Neural cell (in vitro differentiated cells): ENCODE measurements around the gene NR2F1-AS1. TPM values are rescaled to one million over a fixed set of nuclear protein-coding genes. Genes with fewer than 3 reads are reported as not detected.

ENCODE experiments used
- H2AFZ ChIP-seq: fragments of 200-600, 300-800 bp; sonication (generic), shearing (Covaris generic); 2 replicates; pipeline ENCODE4 v1.6.0; 2014; ENCODE audit warnings: low read depth, mild to moderate bottlenecking, antibody characterized with exemption, low read length, moderate library complexity
- H3F3A ChIP-seq: fragments of 200-600 bp; shearing (Covaris generic); 2 replicates; pipeline ENCODE4 v1.6.1; 2016; ENCODE audit warnings: mild to moderate bottlenecking, moderate library complexity, mixed read lengths, antibody characterized with exemption, low read length; ENCODE audit not compliant: insufficient read depth, poor library complexity, severe bottlenecking
- H3K27ac ChIP-seq: fragments of 200-600, 300-800 bp; sonication (generic), shearing (Covaris generic); 2 replicates; pipeline ENCODE4 v1.5.1; 2014; ENCODE audit warnings: mild to moderate bottlenecking, low read length, moderate library complexity
- H3K27me3 ChIP-seq: fragments of 300-800, 200-600 bp; sonication (generic), shearing (Covaris generic); 2 replicates; pipeline ENCODE4 v1.6.0; 2014; ENCODE audit warnings: mild to moderate bottlenecking, low read depth, low read length, moderate library complexity; ENCODE audit not compliant: insufficient read depth
- H3K36me3 ChIP-seq: fragments of 300-800, 200-600 bp; sonication (generic), shearing (Covaris generic); 2 replicates; pipeline ENCODE4 v1.5.1; 2014; ENCODE audit warnings: mild to moderate bottlenecking, antibody characterized with exemption, low read length, moderate library complexity; ENCODE audit not compliant: insufficient read depth
- H3K4me2 ChIP-seq: fragments of 300-800, 200-600 bp; sonication (generic), shearing (Covaris generic); 2 replicates; pipeline ENCODE4 v1.6.0; 2014; ENCODE audit warnings: mild to moderate bottlenecking, low read length
- H3K4me3 ChIP-seq: fragments of 300-800, 200-600 bp; sonication (generic), shearing (Covaris generic); 2 replicates; pipeline ENCODE4 v1.5.1; 2014; ENCODE audit warnings: mild to moderate bottlenecking, low read length, moderate library complexity
- H3K79me2 ChIP-seq: fragments of 200-600 bp; shearing (Covaris generic); replicated peaks from 2 replicates; pipeline ENCODE4 v1.6.0; 2014; ENCODE audit warnings: mild to moderate bottlenecking, low read length, moderate library complexity; ENCODE audit not compliant: insufficient read depth
- H3K9ac ChIP-seq: fragments of 300-800, 200-600 bp; sonication (generic), shearing (Covaris generic); 2 replicates; pipeline ENCODE4 v1.6.1; 2016; ENCODE audit warnings: mild to moderate bottlenecking, low read length, mixed read lengths
- H3K9me2 ChIP-seq: fragments of 200-600 bp; shearing (Covaris generic); 2 replicates; pipeline ENCODE4 v1.6.1; 2016; ENCODE audit warnings: mild to moderate bottlenecking, low read length, mixed read lengths; ENCODE audit not compliant: insufficient read depth
- H3K9me3 ChIP-seq: fragments of 200-600, 300-800 bp; sonication (generic), shearing (Covaris generic); 2 replicates; pipeline ENCODE4 v1.6.1; 2016; ENCODE audit warnings: mild to moderate bottlenecking, mixed run types, low read length, moderate library complexity, mixed read lengths
- H4K20me1 ChIP-seq: fragments of 200-600 bp; shearing (Covaris generic); 2 replicates; pipeline ENCODE4 v1.6.1; 2016; ENCODE audit warnings: mild to moderate bottlenecking, mixed run types; ENCODE audit not compliant: insufficient read depth
- CTCF ChIP-seq: fragments of 450-650 bp; IDR thresholded peaks from 2 replicates; pipeline ENCODE4 v1.5.1; 2014; ENCODE audit warnings: antibody characterized with exemption, mild to moderate bottlenecking, moderate library complexity; ENCODE audit not compliant: poor library complexity, severe bottlenecking
- EP300 ChIP-seq: fragments of 450-650 bp; conservative IDR thresholded peaks from 2 replicates; pipeline ENCODE4 v1.6.1; 2014; ENCODE audit warnings: antibody characterized with exemption, mild to moderate bottlenecking, moderate library complexity; ENCODE audit not compliant: poor library complexity, severe bottlenecking
- EZH2 ChIP-seq: fragments of 200-600, 300-800 bp; shearing (Covaris generic), sonication (generic); IDR thresholded peaks from 2 replicates; pipeline ENCODE4 v1.6.1; 2014; ENCODE audit warnings: antibody characterized with exemption, low read length, borderline replicate concordance, mild to moderate bottlenecking; ENCODE audit not compliant: insufficient read depth, poor library complexity, severe bottlenecking
- MXI1 ChIP-seq: fragments of 450-650 bp; conservative IDR thresholded peaks from 2 replicates; pipeline ENCODE4 v1.6.1; 2014; ENCODE audit warnings: antibody characterized with exemption, mild to moderate bottlenecking; ENCODE audit not compliant: poor library complexity, severe bottlenecking
- POLR2AphosphoS5 ChIP-seq: IDR thresholded peaks from 2 replicates; pipeline ENCODE4 v1.6.1; 2012
- RAD21 ChIP-seq: fragments of 450-650 bp; conservative IDR thresholded peaks from 2 replicates; pipeline ENCODE4 v1.6.1; 2014; ENCODE audit warnings: antibody characterized with exemption, mild to moderate bottlenecking, moderate library complexity
- SMC3 ChIP-seq: fragments of 450-650 bp; conservative IDR thresholded peaks from 2 replicates; pipeline ENCODE4 v1.6.1; 2014; ENCODE audit warnings: antibody characterized with exemption, mild to moderate bottlenecking, moderate library complexity; ENCODE audit not compliant: poor library complexity
- TAF1 ChIP-seq: IDR thresholded peaks from 2 replicates; pipeline ENCODE4 v1.6.1; 2012; ENCODE audit warnings: low read depth
- polyA plus RNA-seq: library from polyadenylated mRNA; depleted of rRNA; stranded (reverse); fragments of >200 nt; gene quantifications from 2 replicates; pipeline ENCODE4 v1.2.3, GENCODE V29; 2014

The NR2F1-AS1 gene
- polyA plus RNA-seq, 1 donor from 2014 or later, result 0.24 TPM

DNA sequence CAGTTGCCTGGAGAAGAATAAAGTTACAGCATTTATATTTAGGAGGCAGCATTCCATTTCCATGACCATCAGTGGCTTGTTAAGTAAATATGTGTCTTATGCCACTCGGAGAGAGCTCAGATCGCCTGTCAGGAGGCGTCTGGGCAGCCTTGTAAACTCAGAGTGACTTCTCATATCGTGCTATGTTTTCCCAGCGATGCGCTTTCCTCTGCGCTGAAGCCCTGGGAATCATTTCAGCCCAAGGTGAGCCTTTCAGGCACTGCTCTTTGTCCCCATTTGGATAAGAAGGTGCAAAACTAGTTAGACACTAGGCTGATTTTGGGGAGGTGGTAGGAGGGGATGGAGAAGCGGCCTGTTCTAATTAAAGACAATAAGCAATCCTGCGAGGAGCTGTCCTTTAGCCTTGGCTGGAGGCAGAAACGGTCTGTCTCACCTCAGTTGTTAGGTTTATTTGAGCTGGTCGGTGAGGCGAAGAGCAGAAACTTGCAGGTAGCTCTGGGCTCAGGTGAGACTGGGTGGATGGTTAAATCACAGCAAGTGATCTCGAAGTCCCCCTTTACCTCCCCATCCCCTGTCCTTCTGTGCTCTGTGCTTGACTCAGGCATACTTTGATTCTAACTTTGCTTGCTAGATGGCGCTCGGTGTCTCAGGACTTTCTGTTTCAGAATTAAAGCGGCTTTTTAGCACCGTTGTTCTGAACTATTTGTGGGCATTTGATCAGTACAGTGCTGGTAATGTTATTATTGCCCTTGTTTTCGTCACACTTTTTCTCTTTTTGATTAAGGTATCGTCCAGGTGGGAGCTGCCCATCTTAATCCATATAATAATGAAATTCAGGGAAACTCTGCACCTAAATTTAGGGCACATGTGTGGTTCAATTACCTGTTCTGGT is 26.6 kb upstream of the NR2F1-AS1 start:
- H3F3A ChIP-seq, result no peaks in the 10 kb centered on the region
- no peak overlapping the region for H2AFZ ChIP-seq
- no peaks in the 10 kb centered on the region for H3K9me2 ChIP-seq
- H3K79me2 ChIP-seq, result no peaks in the 10 kb centered on the region
- H3K4me3 ChIP-seq, result no peak overlapping the region
- TF ChIP-seq CTCF (peak; percentile 78), SMC3 (peak; percentile 85), TAF1 (no peak), RAD21 (peak; percentile 79), EP300 (no peak), EZH2 (no peak)
- no peaks in the 10 kb centered on the region for H4K20me1 ChIP-seq
- no peak overlapping the region for H3K9ac ChIP-seq
- no peaks in the 10 kb centered on the region for H3K9me3 ChIP-seq
- peaks cover 99% of the 10 kb centered on the region for H3K27me3 ChIP-seq
- no peak overlapping the region for H3K27ac ChIP-seq
- no peaks in the 10 kb centered on the region for H3K36me3 ChIP-seq
- no peak overlapping the region for H3K4me2 ChIP-seq

DNA sequence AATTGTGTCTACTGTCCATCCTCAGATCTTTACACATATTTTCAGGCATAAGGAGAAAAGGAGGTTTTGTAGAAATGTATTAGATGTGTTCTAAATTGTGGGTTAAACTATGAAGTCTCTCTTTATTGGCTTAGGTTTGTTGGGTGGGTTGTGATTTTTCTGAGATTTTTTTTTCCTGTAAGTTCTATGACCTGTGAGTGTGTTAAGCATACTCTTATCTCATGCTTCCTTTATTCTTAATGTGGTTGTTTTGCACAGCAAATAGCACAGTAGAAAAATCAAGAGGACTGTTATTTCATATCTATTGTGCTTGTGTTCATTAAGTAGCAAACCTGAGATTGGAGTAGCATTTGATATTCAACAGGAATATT is 25.3 kb upstream of the NR2F1-AS1 start:
- TF ChIP-seq EP300 (no peak), MXI1 (no peak), TAF1 (no peak), SMC3 (no peak), EZH2 (no peak)
- Histone ChIP-seq H3K36me3 (no peaks in the 10 kb centered on the region), H3K9ac (no peak overlapping the region), H4K20me1 (no peaks in the 10 kb centered on the region), H3K79me2 (no peaks in the 10 kb centered on the region), H3K27ac (no peak overlapping the region), H3K9me2 (no peaks in the 10 kb centered on the region), H3K9me3 (no peaks in the 10 kb centered on the region), H3K4me3 (no peak overlapping the region), H3K27me3 (peaks cover 100% of the 10 kb centered on the region), H3K4me2 (no peak overlapping the region), H2AFZ (no peak overlapping the region), H3F3A (no peaks in the 10 kb centered on the region)

- Histone ChIP-seq H3K4me3 (no peak overlapping the region), H3K36me3 (no peaks in the 10 kb centered on the region), H3F3A (no peaks in the 10 kb centered on the region), H4K20me1 (no peaks in the 10 kb centered on the region), H3K9ac (no peak overlapping the region), H3K79me2 (no peaks in the 10 kb centered on the region), H3K4me2 (no peak overlapping the region), H2AFZ (no peak overlapping the region), H3K9me2 (no peaks in the 10 kb centered on the region), H3K27ac (no peak overlapping the region), H3K27me3 (peaks cover 100% of the 10 kb centered on the region), H3K9me3 (no peaks in the 10 kb centered on the region)
- no peak for TF ChIP-seq CTCF
- no peak for TF ChIP-seq SMC3
- peak; percentile 4 for TF ChIP-seq POLR2AphosphoS5
- TF ChIP-seq TAF1, result no peak
These were observed 23.9 kb upstream of the NR2F1-AS1 start for GRCh38 chr5:93604644-93605515.
